Thyroid gland (tissue), 4 donors: Measurements from ENCODE around the gene EXOC3L1.

Source experiments
- POLR2A ChIP-seq, 2 donors: fragments of 450-650 bp; IDR thresholded peaks; one replicate each; pipeline ENCODE4 v1.6.1; 2017; ENCODE audit warnings: antibody characterized with exemption in 2 of 2, mild to moderate bottlenecking in 2 of 2, moderate library complexity in 1 of 2
- TF ChIP-seq, protein P1 (sequence below), 6 experiments: fragments of 200-600 bp in 3 of 6; fragments of 450-650 bp in 3 of 6; sonication (generic) in 3 of 6; IDR thresholded peaks; one replicate each; pipeline ENCODE4 v1.5.1; 2016 to 2019; ENCODE audit warnings: antibody characterized with exemption in 6 of 6, mild to moderate bottlenecking in 2 of 6, inconsistent platforms in 1 of 6, moderate library complexity in 1 of 6

DNA sequence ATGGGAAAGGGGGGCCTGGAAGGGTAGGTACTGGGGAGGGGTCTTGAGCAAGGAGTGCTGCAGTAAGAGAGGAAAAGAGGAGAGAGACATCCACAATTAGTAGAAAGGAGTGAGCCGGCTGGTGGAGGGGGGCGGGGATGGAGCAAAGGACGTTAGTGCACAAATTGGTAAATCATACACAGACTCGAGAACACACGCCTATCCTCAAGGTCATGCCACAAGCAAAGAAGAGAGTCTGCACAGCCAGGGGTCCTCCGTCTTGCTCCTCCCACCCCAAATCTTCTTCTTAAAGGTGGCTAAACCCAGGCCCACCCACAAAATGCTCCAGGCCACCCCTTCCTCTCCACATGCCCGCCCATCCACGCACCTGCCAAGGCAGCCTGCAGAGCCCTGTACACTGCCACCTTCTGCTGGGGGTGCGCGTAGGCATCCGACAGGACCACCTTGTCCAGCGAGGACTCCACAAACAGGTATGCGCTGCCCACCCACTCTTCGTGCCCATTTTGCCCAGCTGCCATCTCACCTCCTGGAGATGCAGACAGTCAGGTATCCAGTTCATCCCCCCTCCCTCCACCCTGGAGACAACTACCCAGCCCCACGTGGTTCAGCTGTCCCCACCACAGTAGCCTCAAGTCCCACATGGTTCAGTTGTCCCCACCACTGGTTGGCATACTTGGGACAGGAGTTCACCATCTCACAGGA lies 33.6 kb downstream of the EXOC3L1 start:
- TF ChIP-seq, protein P1, sequence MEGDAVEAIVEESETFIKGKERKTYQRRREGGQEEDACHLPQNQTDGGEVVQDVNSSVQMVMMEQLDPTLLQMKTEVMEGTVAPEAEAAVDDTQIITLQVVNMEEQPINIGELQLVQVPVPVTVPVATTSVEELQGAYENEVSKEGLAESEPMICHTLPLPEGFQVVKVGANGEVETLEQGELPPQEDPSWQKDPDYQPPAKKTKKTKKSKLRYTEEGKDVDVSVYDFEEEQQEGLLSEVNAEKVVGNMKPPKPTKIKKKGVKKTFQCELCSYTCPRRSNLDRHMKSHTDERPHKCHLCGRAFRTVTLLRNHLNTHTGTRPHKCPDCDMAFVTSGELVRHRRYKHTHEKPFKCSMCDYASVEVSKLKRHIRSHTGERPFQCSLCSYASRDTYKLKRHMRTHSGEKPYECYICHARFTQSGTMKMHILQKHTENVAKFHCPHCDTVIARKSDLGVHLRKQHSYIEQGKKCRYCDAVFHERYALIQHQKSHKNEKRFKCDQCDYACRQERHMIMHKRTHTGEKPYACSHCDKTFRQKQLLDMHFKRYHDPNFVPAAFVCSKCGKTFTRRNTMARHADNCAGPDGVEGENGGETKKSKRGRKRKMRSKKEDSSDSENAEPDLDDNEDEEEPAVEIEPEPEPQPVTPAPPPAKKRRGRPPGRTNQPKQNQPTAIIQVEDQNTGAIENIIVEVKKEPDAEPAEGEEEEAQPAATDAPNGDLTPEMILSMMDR (IDR thresholded peaks at IDR 0.05), result no peak
- TF ChIP-seq POLR2A (IDR thresholded peaks at IDR 0.05), result no peak
